ENCODE results near the gene CD4.

Gene CD4

GRCh38 chr12:6750506-6750905, 38.8 kb upstream of the CD4 start:
- Histone ChIP-seq H3K4me3 (no peak overlapping the region), H3K27ac (no peak overlapping the region)
- no peak for TF ChIP-seq CTCF (IDR thresholded peaks at IDR 0.05)
- no peak for DNase-seq (ENCODE audit: low spot score)

GRCh38 chr12:6751767-6752166, 37.6 kb upstream of the CD4 start:
- Histone ChIP-seq H3K27ac (peak overlapping the region in 1 of 2 donors; percentile 95), H3K4me3 (peak overlapping the region; percentile 92)
- no peak for TF ChIP-seq CTCF (IDR thresholded peaks at IDR 0.05)
- no peak for DNase-seq (ENCODE audit: low spot score)

GRCh38 chr12:6752167-6752920, 37.0 kb upstream of the CD4 start:
- TF ChIP-seq CTCF (IDR thresholded peaks at IDR 0.05), result no peak
- DNase-seq (ENCODE audit: low spot score), result no peak
- Histone ChIP-seq H3K27ac (peak overlapping the region; percentile 95 to 97), H3K4me3 (peak overlapping the region; percentile 92)

- Histone ChIP-seq H3K4me3 (peak within 1 kb of the TSS; percentile 92), H3K27ac (peak within 1 kb of the TSS; percentile 95 to 97)
- no peak for TF ChIP-seq CTCF (IDR thresholded peaks at IDR 0.05)
- peak; percentile 99 for DNase-seq (ENCODE audit: low spot score)
Measured at GRCh38 chr12:6752921-6753771, 36.2 kb upstream of the CD4 start, which contains the start of gene MLF2. Gene MLF2 (minus strand): TSS chr12:6753141. CDS start chr12:6752334, 807 bp downstream.

- DNase-seq (ENCODE audit: low spot score), result no peak
- Histone ChIP-seq H3K27ac (peak overlapping the region; percentile 95 to 97), H3K4me3 (no peak overlapping the region)
- TF ChIP-seq CTCF (IDR thresholded peaks at IDR 0.05), result peak; percentile 99
Measured at GRCh38 chr12:6753772-6754356, 35.5 kb upstream of the CD4 start.

- no peak overlapping the region for H3K4me3 ChIP-seq
- H3K27ac ChIP-seq, result peak overlapping the region in 1 of 2 donors; percentile 18
- TF ChIP-seq CTCF (IDR thresholded peaks at IDR 0.05), result no peak
- no peak for DNase-seq (ENCODE audit: low spot score)
Measured at GRCh38 chr12:6754411-6754810, 34.9 kb upstream of the CD4 start.
